H9 (cell line): ENCODE results near the gene PGA3. TPM values are rescaled to one million over a fixed set of nuclear protein-coding genes. Genes with fewer than 3 reads are reported as not detected.

Experiments used
- DNase-seq: peaks from one replicate; pipeline ENCODE4 v3.0.0-alpha.2; 2017
- H2AFZ ChIP-seq: one replicate; pipeline ENCODE4 v1.6.1; 2013; ENCODE audit warnings: mild to moderate bottlenecking, low read length, control low read depth, moderate library complexity
- H2AK5ac ChIP-seq: 2 replicates; pipeline ENCODE4 v1.6.1; 2013; ENCODE audit warnings: low read length, control low read depth, mixed read lengths; ENCODE audit not compliant: insufficient read length
- H2BK120ac ChIP-seq: one replicate; pipeline ENCODE4 v1.6.1; 2013; ENCODE audit warnings: low read depth, mild to moderate bottlenecking, low read length, control low read depth, inconsistent platforms; ENCODE audit not compliant: poor library complexity, severe bottlenecking
- H2BK12ac ChIP-seq: 2 replicates; pipeline ENCODE4 v1.6.1; 2013; ENCODE audit warnings: low read length, control low read depth, mixed read lengths, low read depth; ENCODE audit not compliant: insufficient read length
- H2BK15ac ChIP-seq: 2 replicates; pipeline ENCODE4 v1.6.1; 2013; ENCODE audit warnings: low read depth, low read length, control low read depth
- H2BK20ac ChIP-seq: one replicate; pipeline ENCODE4 v1.6.1; 2013; ENCODE audit warnings: low read depth, mild to moderate bottlenecking, low read length, control low read depth, inconsistent platforms; ENCODE audit not compliant: poor library complexity, severe bottlenecking
- H2BK5ac ChIP-seq: 2 replicates; pipeline ENCODE4 v1.6.1; 2013; ENCODE audit warnings: low read length, control low read depth, mixed read lengths; ENCODE audit not compliant: insufficient read length
- H3K14ac ChIP-seq: 2 replicates; pipeline ENCODE4 v1.6.1; 2013; ENCODE audit warnings: low read length, control low read depth; ENCODE audit not compliant: insufficient read depth
- H3K18ac ChIP-seq: 2 replicates; pipeline ENCODE4 v1.6.1; 2013; ENCODE audit warnings: low read depth, mild to moderate bottlenecking, mixed read lengths, low read length, control low read depth; ENCODE audit not compliant: insufficient read length
- H3K23ac ChIP-seq: 2 replicates; pipeline ENCODE4 v1.6.1; 2013; ENCODE audit warnings: low read length, control low read depth, mixed read lengths, low read depth; ENCODE audit not compliant: insufficient read length
- H3K23me2 ChIP-seq: 2 replicates; pipeline ENCODE4 v1.6.1; 2013; ENCODE audit warnings: low read depth, mild to moderate bottlenecking, mixed read lengths, low read length, control low read depth; ENCODE audit not compliant: insufficient read length, poor library complexity, severe bottlenecking
- H3K27ac ChIP-seq: 2 replicates; pipeline ENCODE4 v1.5.1; 2013; ENCODE audit warnings: low read length, control low read depth, mixed read lengths, low read depth; ENCODE audit not compliant: insufficient read length
- H3K27me3 ChIP-seq: 2 replicates; pipeline ENCODE4 v1.6.1; 2013; ENCODE audit warnings: low read length, control low read depth, inconsistent platforms; ENCODE audit not compliant: insufficient read depth
- H3K4ac ChIP-seq: 2 replicates; pipeline ENCODE4 v1.6.1; 2013; ENCODE audit warnings: low read depth, mild to moderate bottlenecking, control low read depth, inconsistent platforms, low read length, moderate library complexity
- H3K4me1 ChIP-seq: 2 replicates; pipeline ENCODE4 v1.6.1; 2013; ENCODE audit warnings: low read length, control low read depth, inconsistent platforms; ENCODE audit not compliant: insufficient read depth
- H3K4me2 ChIP-seq: 2 replicates; pipeline ENCODE4 v1.6.1; 2013; ENCODE audit warnings: low read length, control low read depth, mixed read lengths; ENCODE audit not compliant: insufficient read length, insufficient read depth
- H3K56ac ChIP-seq: 2 replicates; pipeline ENCODE4 v1.6.1; 2013; ENCODE audit warnings: low read depth, mild to moderate bottlenecking, mixed read lengths, low read length, control low read depth; ENCODE audit not compliant: insufficient read length
- H3K79me1 ChIP-seq: 2 replicates; pipeline ENCODE4 v1.6.1; 2013; ENCODE audit warnings: low read depth, mild to moderate bottlenecking, moderate library complexity, low read length, control low read depth, inconsistent platforms; ENCODE audit not compliant: insufficient read depth, poor library complexity, severe bottlenecking
- H3K79me2 ChIP-seq: 2 replicates; pipeline ENCODE4 v1.6.1; 2013; ENCODE audit warnings: low read length, control low read depth, inconsistent platforms; ENCODE audit not compliant: insufficient read depth
- H3K9ac ChIP-seq: 2 replicates; pipeline ENCODE4 v1.6.1; 2013; ENCODE audit warnings: low read length, control low read depth, mixed read lengths; ENCODE audit not compliant: insufficient read length; ENCODE audit errors: extremely low read depth
- H3K9me3 ChIP-seq: one replicate; pipeline ENCODE4 v1.6.1; 2013; ENCODE audit warnings: low read depth, low read length, inconsistent platforms; ENCODE audit not compliant: control insufficient read depth
- H3T11ph ChIP-seq: one replicate; pipeline ENCODE4 v1.6.1; 2013; ENCODE audit warnings: mild to moderate bottlenecking, low read length, control low read depth, inconsistent platforms
- H4K20me1 ChIP-seq: one replicate; pipeline ENCODE4 v1.6.1; 2013; ENCODE audit not compliant: control insufficient read depth, insufficient read length, insufficient read depth
- H4K5ac ChIP-seq: 2 replicates; pipeline ENCODE4 v1.6.1; 2013; ENCODE audit warnings: low read depth, mild to moderate bottlenecking, mixed read lengths, low read length, control low read depth; ENCODE audit not compliant: insufficient read length
- H4K8ac ChIP-seq: replicated peaks from 2 replicates; pipeline ENCODE4 v1.6.1; 2013; ENCODE audit warnings: low read length, control low read depth, mixed read lengths, low read depth; ENCODE audit not compliant: insufficient read length
- H4K91ac ChIP-seq: 2 replicates; pipeline ENCODE4 v1.6.1; 2013; ENCODE audit warnings: low read depth, mild to moderate bottlenecking, moderate library complexity, mixed read lengths, low read length, control low read depth; ENCODE audit not compliant: insufficient read length
- H3K27ac Mint-ChIP-seq, 3 experiments: 2 replicates in 2 of 3; 3 replicates in 1 of 3; pipeline ENCODE4 v1.8.0; 2020 to 2021; ENCODE audit warnings: mixed read lengths in 3 of 3, mild to moderate bottlenecking in 1 of 3, moderate library complexity in 1 of 3
- H3K27me3 Mint-ChIP-seq: 2 replicates; pipeline ENCODE4 v1.8.0; 2021; ENCODE audit warnings: low read depth, mild to moderate bottlenecking, moderate library complexity, mixed read lengths
- H3K36me3 Mint-ChIP-seq, 3 experiments: 2 replicates in 2 of 3; 3 replicates in 1 of 3; pipeline ENCODE4 v1.8.0; 2020 to 2021; ENCODE audit warnings: low read depth in 3 of 3, mixed read lengths in 3 of 3; ENCODE audit not compliant: insufficient read depth in 1 of 3
- H3K4me1 Mint-ChIP-seq, 2 experiments: 2 replicates each; pipeline ENCODE4 v1.8.0; 2020; ENCODE audit warnings: mixed read lengths in 2 of 2
- H3K4me3 Mint-ChIP-seq, 2 experiments: 2 replicates in 1 of 2; 3 replicates in 1 of 2; pipeline ENCODE4 v1.8.0; 2020 to 2021; ENCODE audit warnings: mild to moderate bottlenecking in 2 of 2, mixed read lengths in 2 of 2, moderate library complexity in 1 of 2
- H3K9me3 Mint-ChIP-seq, 2 experiments: 2 replicates in 1 of 2; 3 replicates in 1 of 2; pipeline ENCODE4 v1.8.0; 2020; ENCODE audit warnings: mild to moderate bottlenecking in 2 of 2, mixed read lengths in 2 of 2, moderate library complexity in 1 of 2
- WGBS: extraction: QIAGEN DNeasy Blood & Tissue Kit; methylation state at CpG from one replicate; pipeline ENCODE4 v1.1.7; 2013; ENCODE audit warnings: missing lambda C conversion rate, low lambda C conversion rate, mixed read lengths; ENCODE audit not compliant: insufficient read length; ENCODE audit errors: extremely low coverage; 5-methylcytosine and 5-hydroxymethylcytosine counted together
- total RNA-seq: library from RNA; stranded (reverse); gene quantifications from 2 replicates; pipeline ENCODE4 v1.2.1, GENCODE V29; 2021
- TF ChIP-seq, protein P1 (sequence below): fragments of 200-600 bp; sonication (generic); conservative IDR thresholded peaks from 3 replicates; pipeline ENCODE4 v1.8.0; 2021; ENCODE audit warnings: antibody characterized with exemption, mild to moderate bottlenecking

Gene PGA3
- total RNA-seq, 1 experiment from 2014 or later, result not detected

DNA sequence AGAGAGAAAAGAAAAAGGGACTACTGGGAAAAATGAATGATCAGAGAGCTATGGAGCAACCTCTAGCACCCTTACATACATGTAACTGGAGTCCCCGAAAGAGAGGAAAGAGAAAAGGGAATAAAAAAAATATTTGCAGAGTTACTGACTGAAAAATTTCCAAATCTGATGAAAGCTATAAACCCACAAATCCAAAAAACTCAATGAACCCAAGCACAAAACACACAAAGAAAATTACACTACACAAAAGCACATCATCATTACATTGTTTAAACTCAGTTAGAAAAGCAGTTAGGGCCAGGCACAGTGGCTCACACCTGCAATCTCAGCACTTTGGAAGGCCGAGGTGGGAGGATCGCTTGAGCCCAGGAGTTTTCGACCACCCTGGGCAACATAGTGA lies 48.8 kb upstream of the PGA3 start:
- Histone ChIP-seq H4K5ac (no peak overlapping the region), H3K23ac (no peak overlapping the region), H2AK5ac (no peak overlapping the region), H2AFZ (no peak overlapping the region), H3T11ph (no peak overlapping the region), H3K79me2 (peaks cover 3% of the 10 kb centered on the region; the same call in 1 of the 2 replicates), H2BK20ac (no peak overlapping the region), H2BK12ac (no peak overlapping the region), H3K79me1 (peaks cover 3% of the 10 kb centered on the region), H4K20me1 (no peaks in the 10 kb centered on the region), H3K4ac (no peak overlapping the region), H3K14ac (no peak overlapping the region), H2BK15ac (no peak overlapping the region), H3K23me2 (no peaks in the 10 kb centered on the region), H3K56ac (no peak overlapping the region), H3K4me1 (no peaks in the 10 kb centered on the region), H2BK120ac (no peak overlapping the region), H3K27me3 (no peaks in the 10 kb centered on the region), H3K18ac (no peak overlapping the region), H4K91ac (no peak overlapping the region), H3K9me3 (no peaks in the 10 kb centered on the region), H3K27ac (no peak overlapping the region), H4K8ac (no peak overlapping the region), H3K9ac (no peak overlapping the region), H3K4me2 (no peak overlapping the region), H2BK5ac (no peak overlapping the region)
- no peak overlapping the region for H3K4me3 Mint-ChIP-seq
- no peaks in the 10 kb centered on the region for H3K27me3 Mint-ChIP-seq
- TF ChIP-seq, protein P1, sequence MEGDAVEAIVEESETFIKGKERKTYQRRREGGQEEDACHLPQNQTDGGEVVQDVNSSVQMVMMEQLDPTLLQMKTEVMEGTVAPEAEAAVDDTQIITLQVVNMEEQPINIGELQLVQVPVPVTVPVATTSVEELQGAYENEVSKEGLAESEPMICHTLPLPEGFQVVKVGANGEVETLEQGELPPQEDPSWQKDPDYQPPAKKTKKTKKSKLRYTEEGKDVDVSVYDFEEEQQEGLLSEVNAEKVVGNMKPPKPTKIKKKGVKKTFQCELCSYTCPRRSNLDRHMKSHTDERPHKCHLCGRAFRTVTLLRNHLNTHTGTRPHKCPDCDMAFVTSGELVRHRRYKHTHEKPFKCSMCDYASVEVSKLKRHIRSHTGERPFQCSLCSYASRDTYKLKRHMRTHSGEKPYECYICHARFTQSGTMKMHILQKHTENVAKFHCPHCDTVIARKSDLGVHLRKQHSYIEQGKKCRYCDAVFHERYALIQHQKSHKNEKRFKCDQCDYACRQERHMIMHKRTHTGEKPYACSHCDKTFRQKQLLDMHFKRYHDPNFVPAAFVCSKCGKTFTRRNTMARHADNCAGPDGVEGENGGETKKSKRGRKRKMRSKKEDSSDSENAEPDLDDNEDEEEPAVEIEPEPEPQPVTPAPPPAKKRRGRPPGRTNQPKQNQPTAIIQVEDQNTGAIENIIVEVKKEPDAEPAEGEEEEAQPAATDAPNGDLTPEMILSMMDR, result no peak
- no peak overlapping the region for H3K27ac Mint-ChIP-seq
- no CpG with 5 or more reads among the region's 4 CpGs for WGBS
- DNase-seq, result no peak
- H3K36me3 Mint-ChIP-seq, result peaks cover 9 to 26% (median 20%) of the 10 kb centered on the region in 3 experiments
- H3K9me3 Mint-ChIP-seq, result peaks cover 3 to 11% of the 10 kb centered on the region in 2 experiments; a peak in 3 of 5 replicates
- H3K4me1 Mint-ChIP-seq, result peaks cover 50 to 57% of the 10 kb centered on the region in 2 experiments
